Measurements from ENCODE around the gene GPER1. TPM values are rescaled to one million over a fixed set of nuclear protein-coding genes. Genes with fewer than 3 reads are reported as not detected.
A peak's percentile ranks its signal among the peaks of the same experiment; 100 is the strongest.

The GPER1 gene
- total RNA-seq, 1 experiment from 2014 or later = 0.63 TPM

DNA sequence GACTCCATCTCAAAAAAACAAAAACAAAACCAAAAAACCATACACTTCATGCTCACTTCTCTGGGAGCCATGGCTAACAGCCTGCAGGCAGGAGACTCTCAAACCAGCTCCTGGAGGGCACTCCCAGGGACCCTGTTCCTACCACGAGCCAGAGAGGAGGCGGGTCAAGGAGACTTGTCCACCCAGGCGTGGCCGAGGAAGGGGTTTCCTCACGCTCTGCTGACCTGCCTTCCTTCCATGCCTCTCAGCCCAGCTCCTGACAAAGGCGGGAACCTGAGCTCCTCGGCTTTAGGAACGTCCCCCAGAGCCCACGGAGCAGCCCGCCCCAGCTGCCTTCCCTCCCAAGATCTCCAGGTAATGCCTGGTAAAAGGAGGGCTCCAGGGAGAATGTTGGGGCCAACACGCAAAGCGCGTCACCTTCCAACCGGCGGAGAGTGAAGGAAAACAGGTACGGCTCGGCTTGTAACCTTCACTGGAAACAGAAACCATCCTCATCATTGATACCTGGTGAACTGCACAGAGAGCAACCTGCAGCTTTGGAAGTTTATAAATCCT lies 34.0 kb upstream of the GPER1 start:
- no peak for DNase-seq (ENCODE audit: low read depth)

- no peak for DNase-seq (ENCODE audit: low read depth)
Measured at GRCh38 chr7:1054438-1054837, 33.5 kb upstream of the GPER1 start.

DNA sequence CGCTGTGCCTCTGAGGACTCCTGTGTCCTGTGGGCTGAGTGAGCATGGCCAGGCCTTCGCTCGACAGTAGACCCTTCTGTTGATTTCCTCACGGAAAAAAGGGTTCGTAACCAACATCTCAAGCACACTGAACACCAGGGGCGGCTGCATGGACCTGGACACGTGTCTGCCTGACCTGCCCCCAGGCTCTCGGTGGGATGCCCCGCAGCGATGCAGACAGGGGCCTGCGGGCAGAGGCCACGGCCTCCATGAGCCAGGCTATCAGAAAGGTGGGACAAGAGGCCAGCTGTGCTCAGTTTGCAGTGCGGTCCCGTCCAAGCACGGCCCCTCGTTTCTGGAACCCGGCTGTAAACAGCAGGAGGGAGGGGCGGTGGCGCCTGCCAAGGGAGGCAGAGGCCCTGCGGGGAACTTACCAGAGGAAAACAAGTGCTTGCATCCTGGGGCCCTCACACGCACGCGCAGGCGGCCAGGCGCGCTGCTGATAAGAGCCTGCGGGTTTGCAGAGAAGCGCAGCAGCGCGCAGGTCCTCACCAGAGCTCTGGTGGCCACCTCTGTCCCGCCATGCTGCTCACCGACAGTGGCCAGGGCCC lies 33.0 kb upstream of the GPER1 start:
- DNase-seq (ENCODE audit: low read depth) = no peak

GRCh38 chr7:1055491-1055955 lies 32.4 kb upstream of the GPER1 start:
- no peak for DNase-seq (ENCODE audit: low read depth)

- DNase-seq (ENCODE audit: low read depth) = peak; percentile 20
Measured at GRCh38 chr7:1055956-1056784, 31.7 kb upstream of the GPER1 start.

DNA sequence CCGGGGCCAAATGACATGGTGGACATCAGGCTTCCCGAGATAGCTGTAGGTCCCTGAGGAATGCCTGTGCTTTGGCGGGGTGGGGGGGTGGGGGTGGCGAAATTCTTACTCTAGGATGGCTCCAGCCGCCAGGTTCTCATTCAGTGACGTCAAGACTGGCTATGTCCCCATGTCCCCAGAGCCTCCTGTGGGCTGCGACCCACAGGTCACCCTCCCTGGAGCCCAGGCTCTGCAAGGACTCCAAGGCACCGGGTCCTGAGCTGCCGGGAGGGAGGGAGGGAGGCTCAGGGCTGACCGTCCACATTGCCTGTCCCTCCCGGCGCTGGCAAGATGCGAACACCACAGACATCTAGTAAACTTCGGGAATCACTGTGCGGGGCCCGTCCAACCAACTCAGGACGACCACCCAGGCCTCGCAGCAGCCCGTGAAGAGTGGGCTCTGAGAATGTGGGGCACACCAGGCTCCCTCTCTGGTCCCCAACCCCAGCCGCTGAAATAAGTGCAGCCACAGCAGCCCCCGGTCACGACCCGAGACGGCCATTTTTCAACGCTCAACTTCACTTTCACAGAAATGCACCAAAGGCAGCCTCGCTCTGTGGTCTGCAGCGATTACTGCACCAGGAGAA lies 31.0 kb upstream of the GPER1 start:
- no peak for DNase-seq (ENCODE audit: low read depth)

DNA sequence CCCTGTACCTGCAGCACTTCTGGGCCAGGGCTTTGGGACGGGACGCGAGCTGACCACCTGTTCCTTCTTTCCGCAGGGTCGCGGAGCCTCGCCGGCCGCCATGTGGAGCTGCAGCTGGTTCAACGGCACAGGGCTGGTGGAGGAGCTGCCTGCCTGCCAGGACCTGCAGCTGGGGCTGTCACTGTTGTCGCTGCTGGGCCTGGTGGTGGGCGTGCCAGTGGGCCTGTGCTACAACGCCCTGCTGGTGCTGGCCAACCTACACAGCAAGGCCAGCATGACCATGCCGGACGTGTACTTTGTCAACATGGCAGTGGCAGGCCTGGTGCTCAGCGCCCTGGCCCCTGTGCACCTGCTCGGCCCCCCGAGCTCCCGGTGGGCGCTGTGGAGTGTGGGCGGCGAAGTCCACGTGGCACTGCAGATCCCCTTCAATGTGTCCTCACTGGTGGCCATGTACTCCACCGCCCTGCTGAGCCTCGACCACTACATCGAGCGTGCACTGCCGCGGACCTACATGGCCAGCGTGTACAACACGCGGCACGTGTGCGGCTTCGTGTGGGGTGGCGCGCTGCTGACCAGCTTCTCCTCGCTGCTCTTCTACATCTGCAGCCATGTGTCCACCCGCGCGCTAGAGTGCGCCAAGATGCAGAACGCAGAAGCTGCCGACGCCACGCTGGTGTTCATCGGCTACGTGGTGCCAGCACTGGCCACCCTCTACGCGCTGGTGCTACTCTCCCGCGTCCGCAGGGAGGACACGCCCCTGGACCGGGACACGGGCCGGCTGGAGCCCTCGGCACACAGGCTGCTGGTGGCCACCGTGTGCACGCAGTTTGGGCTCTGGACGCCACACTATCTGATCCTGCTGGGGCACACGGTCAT lies 30.3 kb upstream of the GPER1 start:
- DNase-seq (ENCODE audit: low read depth) = no peak

GRCh38 chr7:1058311-1058710 lies 29.6 kb upstream of the GPER1 start:
- DNase-seq (ENCODE audit: low read depth) = no peak

- DNase-seq (ENCODE audit: low read depth) = peak; percentile 14
Measured at GRCh38 chr7:1058821-1059199, 29.1 kb upstream of the GPER1 start.

DNA sequence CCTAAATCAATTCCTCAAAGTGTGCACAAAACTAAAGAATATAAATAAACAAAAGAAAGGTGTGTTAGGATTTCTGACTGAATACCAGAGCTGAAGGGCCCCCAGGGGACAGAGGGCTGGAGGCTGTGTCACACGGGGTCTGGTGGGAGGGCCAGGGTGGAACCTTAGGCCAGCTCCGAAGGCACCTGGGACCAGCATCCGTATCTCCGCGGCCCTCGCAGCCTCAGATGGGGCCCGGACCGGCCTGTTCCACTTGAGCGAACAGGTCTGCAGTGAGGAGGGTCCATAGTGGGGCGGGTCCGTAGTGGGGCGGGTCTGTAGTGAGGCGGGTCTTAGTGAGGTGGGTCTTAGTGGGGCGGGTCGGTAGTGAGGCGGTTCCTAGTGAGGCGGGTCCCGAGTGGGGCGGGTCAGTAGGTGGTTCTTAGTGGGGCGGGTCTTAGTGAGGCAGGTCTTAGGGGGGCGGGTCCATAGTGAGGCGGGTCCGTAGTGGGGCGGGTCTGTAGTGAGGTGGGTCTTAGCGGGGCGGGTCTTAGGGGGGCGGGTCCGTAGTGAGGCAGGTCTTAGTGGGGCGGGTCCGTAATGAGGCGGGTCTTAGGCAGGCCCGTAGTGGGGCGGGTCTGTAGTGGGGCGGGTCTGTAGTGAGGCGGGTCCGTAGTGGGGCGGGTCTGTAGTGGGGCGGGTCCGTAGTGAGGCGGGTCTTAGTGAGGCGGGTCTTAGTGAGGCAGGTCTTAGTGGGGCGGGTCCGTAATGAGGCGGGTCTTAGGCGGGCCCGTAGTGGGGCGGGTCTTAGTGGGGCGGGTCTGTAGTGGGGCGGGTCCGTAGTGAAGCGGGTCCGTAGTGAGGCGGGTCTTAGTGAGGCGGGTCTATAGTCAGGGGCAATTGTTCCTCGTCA lies 28.5 kb upstream of the GPER1 start:
- no peak for DNase-seq (ENCODE audit: low read depth)

DNA sequence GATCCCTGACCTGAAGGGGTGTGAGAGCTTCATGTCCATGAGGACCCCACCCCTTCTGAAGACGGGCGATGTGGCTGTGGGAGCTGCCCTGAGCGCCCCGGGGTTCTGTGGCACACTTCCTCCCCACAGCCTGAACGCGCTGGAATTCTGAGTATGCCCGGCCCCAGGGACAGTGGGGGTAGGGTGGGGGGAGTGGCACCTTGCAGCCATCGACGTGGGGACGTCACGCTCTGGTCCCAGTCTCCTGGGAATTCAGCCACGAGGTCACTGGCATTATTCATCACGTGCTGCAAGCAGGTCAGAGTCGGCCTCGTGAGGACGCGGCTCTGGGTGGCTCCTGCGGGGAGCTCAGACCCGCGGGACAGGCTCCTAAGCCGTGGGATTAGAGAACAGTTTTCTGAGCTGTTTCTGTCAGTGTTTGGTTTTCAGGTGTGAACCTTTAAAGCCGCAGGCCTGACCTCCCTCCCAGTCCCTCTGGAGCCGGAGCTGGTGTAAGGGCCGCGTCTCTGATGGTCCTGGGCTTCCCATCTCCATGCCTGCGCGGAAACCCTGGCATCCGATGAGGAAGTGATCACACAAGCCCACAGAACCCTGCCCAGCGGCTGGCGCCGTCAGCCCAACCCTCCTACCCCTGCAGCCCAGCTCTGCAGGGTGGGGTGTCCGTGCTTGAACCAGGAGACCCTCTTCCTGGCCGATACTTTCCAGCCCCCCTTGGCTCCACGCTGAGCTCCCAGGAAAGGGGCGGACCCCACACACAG lies 27.4 kb upstream of the GPER1 start:
- DNase-seq (ENCODE audit: low read depth) = no peak

DNA sequence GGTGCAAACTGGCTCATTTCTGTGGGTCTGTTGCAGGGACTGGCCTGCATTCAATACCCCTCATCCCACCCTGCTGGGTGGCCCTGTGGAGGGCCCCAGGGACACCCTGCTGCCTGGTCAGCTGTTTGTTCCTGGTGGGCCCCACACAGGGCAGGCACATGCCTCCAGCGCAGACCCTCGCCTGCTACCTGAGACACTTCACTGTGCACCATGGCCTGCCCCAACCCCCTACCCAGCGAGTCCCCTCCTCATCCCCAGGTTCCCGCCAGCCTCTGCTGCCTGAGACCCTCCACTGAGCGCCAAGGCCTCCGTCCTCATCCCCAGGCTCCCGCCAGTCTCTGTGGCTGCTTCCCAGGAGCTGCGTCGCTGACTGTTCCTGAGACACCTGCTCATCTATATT lies 26.7 kb upstream of the GPER1 start:
- DNase-seq (ENCODE audit: low read depth) = no peak

GRCh38 chr7:1062296-1063294 lies 25.3 kb upstream of the GPER1 start:
- no peak for DNase-seq (ENCODE audit: low read depth)

GRCh38 chr7:1063361-1063760 lies 24.6 kb upstream of the GPER1 start:
- no peak for DNase-seq (ENCODE audit: low read depth)

GRCh38 chr7:1064581-1064980 lies 23.3 kb upstream of the GPER1 start:
- no peak for DNase-seq (ENCODE audit: low read depth)

DNA sequence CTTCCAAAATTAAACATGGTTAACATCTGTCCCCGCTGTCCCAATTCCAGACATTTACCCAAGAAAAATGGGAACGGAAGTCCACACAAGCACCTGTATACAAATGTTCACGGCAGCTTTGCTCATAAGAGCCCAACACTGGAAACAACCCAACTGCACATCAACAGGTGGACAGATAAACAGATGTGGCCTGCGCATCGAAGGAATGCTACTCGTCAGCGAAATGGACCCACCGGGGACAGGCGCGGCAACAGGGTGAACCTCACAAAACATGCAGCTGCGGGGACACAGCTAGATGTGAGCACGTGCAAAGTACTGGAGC lies 22.7 kb upstream of the GPER1 start:
- no peak for DNase-seq (ENCODE audit: low read depth)

DNA sequence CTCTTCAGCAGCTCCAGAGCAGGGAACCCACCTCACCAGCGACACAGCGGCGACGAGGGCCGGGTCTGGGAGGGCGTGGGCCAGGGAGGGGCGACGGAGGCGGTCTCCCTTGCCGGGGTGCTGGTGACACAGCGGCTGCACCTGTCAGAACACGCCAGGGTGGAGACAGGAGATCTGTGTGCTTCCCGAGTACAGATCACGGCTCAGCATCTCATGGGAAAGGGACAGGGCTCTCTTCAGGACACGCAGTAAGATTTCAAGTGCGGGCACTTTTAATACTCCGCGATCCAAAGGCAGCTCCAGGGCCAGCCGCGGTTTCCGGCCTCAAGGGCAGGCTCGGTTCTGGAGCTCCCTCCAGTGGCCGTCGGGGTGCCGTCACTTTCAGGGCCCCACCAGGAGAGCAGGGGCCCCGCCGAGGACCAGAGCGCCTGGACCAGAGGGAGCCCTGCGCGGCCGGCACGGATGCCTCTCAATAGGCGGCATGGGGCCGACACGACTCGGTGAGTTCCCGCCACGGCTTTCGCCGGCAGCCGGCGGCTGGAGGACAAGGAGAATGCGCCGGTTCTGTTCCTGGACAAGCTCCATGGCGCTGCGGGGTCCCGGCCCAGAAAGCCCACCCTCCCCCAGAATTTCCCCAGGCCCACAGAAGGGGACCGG lies 22.2 kb upstream of the GPER1 start:
- DNase-seq (ENCODE audit: low read depth) = peak; percentile 62

DNA sequence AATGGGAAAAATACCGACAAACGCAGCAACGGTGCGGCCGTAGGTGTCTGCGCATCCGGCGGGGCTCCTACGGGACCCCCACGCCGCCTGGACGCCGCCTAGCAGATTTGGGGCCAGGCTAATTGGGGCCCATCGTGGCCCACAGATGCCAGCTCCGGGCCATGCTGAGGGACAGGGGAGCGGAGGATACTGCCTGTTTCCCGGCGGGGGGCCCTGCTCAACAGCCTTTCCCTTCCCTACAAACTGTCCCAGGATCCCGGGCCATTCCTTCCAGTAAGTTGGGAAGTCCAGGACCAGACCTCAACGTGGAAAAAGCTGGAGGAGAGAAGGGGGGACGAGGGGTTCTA lies 21.7 kb upstream of the GPER1 start:
- DNase-seq (ENCODE audit: low read depth) = no peak
